Breast epithelium (tissue), 4 donors: ENCODE data around the gene POPDC2. TPM values are rescaled to one million over a fixed set of nuclear protein-coding genes. Genes with fewer than 3 reads are reported as not detected.

Source experiments
- DNase-seq, 2 donors: peaks; one replicate each; pipeline ENCODE4 v3.0.0-alpha.2; 2019; ENCODE audit warnings: low spot score in 2 of 2
- H3K27ac ChIP-seq, 2 donors: fragments of 200-600 bp; sonication (generic) in 1 of 2; one replicate each; pipeline ENCODE4 v1.5.1; 2016 to 2019; ENCODE audit warnings: mild to moderate bottlenecking in 1 of 2
- H3K27me3 ChIP-seq, 2 donors: fragments of 200-600 bp; sonication (generic) in 1 of 2; one replicate each; pipeline versions ENCODE4 v1.5.1 to v1.6.0; 2017 to 2019; ENCODE audit warnings: control low read depth in 1 of 2, mild to moderate bottlenecking in 1 of 2
- H3K36me3 ChIP-seq: fragments of 200-600 bp; one replicate; pipeline ENCODE4 v1.5.1; 2019
- H3K4me1 ChIP-seq, 2 donors: fragments of 200-600 bp; sonication (generic); one replicate each; pipeline ENCODE4 v1.5.1; 2016 to 2019; ENCODE audit warnings: control low read depth in 1 of 2
- H3K4me3 ChIP-seq, 3 donors: fragments of 200-600 bp; sonication (generic); 1 replicate in 2 of 3; 2 replicates in 1 of 3; pipeline ENCODE4 v1.5.1; 2016 to 2019; ENCODE audit warnings: mild to moderate bottlenecking in 3 of 3, moderate library complexity in 2 of 3
- H3K9me3 ChIP-seq, 2 donors: fragments of 200-600 bp; sonication (generic) in 1 of 2; one replicate each; pipeline ENCODE4 v1.5.1; 2016 to 2019; ENCODE audit warnings: control low read depth in 1 of 2
- CTCF ChIP-seq, 3 donors: fragments of 450-650 bp; IDR thresholded peaks; one replicate each; pipeline ENCODE4 v1.5.1; 2016 to 2017; ENCODE audit warnings: antibody characterized with exemption in 3 of 3, mild to moderate bottlenecking in 3 of 3, moderate library complexity in 3 of 3
- POLR2A ChIP-seq: fragments of 450-650 bp; IDR thresholded peaks from one replicate; pipeline ENCODE4 v1.6.1; 2016; ENCODE audit warnings: antibody characterized with exemption, mild to moderate bottlenecking, moderate library complexity
- POLR2AphosphoS5 ChIP-seq, 3 donors: sonication (generic); formaldehyde crosslinking; IDR thresholded peaks; one replicate each; pipeline ENCODE4 v1.6.1; 2017; ENCODE audit warnings: antibody characterized with exemption in 3 of 3
- intact Hi-C: fragments of 100-400 bp; cut with DNase I; formaldehyde crosslinking; loops from one replicate; pipeline ENCODE4 v1.15.1; 2023; ENCODE audit warnings: low total_unique reads
- total RNA-seq, 3 donors: library from RNA; depleted of rRNA; stranded (reverse); fragments of >200 nt; gene quantifications; one replicate each; pipeline ENCODE4 v1.1.0, GENCODE V29; 2016

The POPDC2 gene
- total RNA-seq, 3 donors from 2014 or later = 1.1 to 7.9 (median 6.9) TPM

- no peaks in the 10 kb centered on the region for H3K36me3 ChIP-seq
- intact Hi-C loops = no loop called here
- no peak for DNase-seq
- no peak overlapping the region for H3K27ac ChIP-seq
- TF ChIP-seq CTCF (IDR thresholded peaks at IDR 0.05) (no peak), POLR2AphosphoS5 (IDR thresholded peaks at IDR 0.05) (no peak), POLR2A (no peak)
- H3K27me3 ChIP-seq = no peaks in the 10 kb centered on the region
- no peak overlapping the region for H3K4me3 ChIP-seq
- H3K4me1 ChIP-seq = no peaks in the 10 kb centered on the region
- H3K9me3 ChIP-seq = no peaks in the 10 kb centered on the region
These were observed 48.7 kb downstream of the POPDC2 start for GRCh38 chr3:119611664-119612063.

DNA sequence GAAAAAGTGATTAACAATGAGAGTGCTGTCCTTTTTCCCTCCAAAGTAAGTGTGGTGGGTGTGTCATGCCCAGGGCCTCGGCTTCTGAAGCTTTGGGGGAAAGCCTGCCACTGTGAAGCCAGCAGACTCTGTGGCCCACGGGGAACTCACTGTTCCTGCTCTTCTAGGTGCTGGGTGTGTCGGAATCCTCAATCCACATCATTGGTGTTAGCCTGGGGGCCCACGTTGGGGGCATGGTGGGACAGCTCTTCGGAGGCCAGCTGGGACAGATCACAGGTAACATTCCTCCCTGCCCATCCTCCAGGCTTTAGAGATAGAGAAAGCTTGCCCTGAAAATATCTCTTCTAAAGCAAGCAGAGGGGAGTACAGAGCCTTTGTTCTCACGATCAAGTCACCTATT, 51.1 kb downstream of the POPDC2 start:
- no peak for DNase-seq

DNA sequence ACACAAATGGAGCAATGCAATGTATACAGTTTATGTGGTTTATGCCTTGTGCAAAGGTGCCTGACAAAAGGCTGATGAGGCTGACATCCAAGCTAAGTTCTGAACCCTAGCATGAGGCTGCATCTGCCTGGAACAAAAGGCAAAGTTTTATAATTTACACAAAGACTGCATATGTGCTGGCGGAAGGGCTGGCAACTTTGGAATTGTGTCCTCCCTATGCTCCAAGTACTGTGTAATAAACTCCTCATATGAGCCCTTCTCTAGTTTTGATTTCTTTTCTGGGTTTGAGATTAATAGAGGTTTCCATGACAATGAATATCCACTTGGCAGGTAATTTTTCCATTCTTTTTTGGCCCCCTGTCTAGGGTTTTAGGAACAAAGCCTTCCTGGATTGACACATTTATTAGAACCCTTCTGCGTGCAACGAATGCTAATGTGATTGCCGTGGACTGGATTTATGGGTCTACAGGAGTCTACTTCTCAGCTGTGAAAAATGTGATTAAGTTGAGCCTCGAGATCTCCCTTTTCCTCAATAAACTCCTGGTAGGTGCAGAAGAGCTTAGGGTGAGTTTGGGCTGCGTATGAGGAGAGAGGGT, 51.9 kb downstream of the POPDC2 start:
- Histone ChIP-seq H3K4me3 (no peak overlapping the region), H3K27ac (no peak overlapping the region), H3K27me3 (no peaks in the 10 kb centered on the region), H3K4me1 (no peaks in the 10 kb centered on the region), H3K36me3 (no peaks in the 10 kb centered on the region), H3K9me3 (no peaks in the 10 kb centered on the region)
- intact Hi-C loops = no loop called here
- DNase-seq = no peak
- no peak for TF ChIP-seq CTCF (IDR thresholded peaks at IDR 0.05)
- TF ChIP-seq POLR2AphosphoS5 (IDR thresholded peaks at IDR 0.05) = no peak
- TF ChIP-seq POLR2A = no peak

More for the DNA sequence above, 51.1 kb downstream of the POPDC2 start:
- Histone ChIP-seq H3K4me1 (no peaks in the 10 kb centered on the region), H3K9me3 (no peaks in the 10 kb centered on the region), H3K27me3 (no peaks in the 10 kb centered on the region), H3K36me3 (no peaks in the 10 kb centered on the region), H3K4me3 (no peak overlapping the region), H3K27ac (no peak overlapping the region)
- intact Hi-C loops = no loop called here
- TF ChIP-seq CTCF (IDR thresholded peaks at IDR 0.05) (no peak), POLR2A (no peak), POLR2AphosphoS5 (IDR thresholded peaks at IDR 0.05) (no peak)

GRCh38 chr3:119604878-119605277, 55.5 kb downstream of the POPDC2 start:
- DNase-seq = no peak
- Histone ChIP-seq H3K4me1 (no peaks in the 10 kb centered on the region), H3K27ac (no peak overlapping the region), H3K36me3 (no peaks in the 10 kb centered on the region), H3K27me3 (no peaks in the 10 kb centered on the region), H3K9me3 (no peaks in the 10 kb centered on the region), H3K4me3 (no peak overlapping the region)
- intact Hi-C loops = no loop called here
- TF ChIP-seq POLR2AphosphoS5 (IDR thresholded peaks at IDR 0.05) (no peak), POLR2A (no peak), CTCF (IDR thresholded peaks at IDR 0.05) (no peak)

GRCh38 chr3:119602676-119603075, 57.7 kb downstream of the POPDC2 start:
- no peak for DNase-seq
- H3K36me3 ChIP-seq = no peaks in the 10 kb centered on the region
- no peak overlapping the region for H3K4me3 ChIP-seq
- no peak overlapping the region for H3K27ac ChIP-seq
- H3K27me3 ChIP-seq = no peaks in the 10 kb centered on the region
- H3K9me3 ChIP-seq = no peaks in the 10 kb centered on the region
- TF ChIP-seq CTCF (IDR thresholded peaks at IDR 0.05) (no peak), POLR2A (no peak), POLR2AphosphoS5 (IDR thresholded peaks at IDR 0.05) (no peak)
- H3K4me1 ChIP-seq = no peaks in the 10 kb centered on the region
- intact Hi-C loops = no loop called here
